ENCODE data around the gene MAS1.
A peak's percentile ranks its signal among the peaks of the same experiment; 100 is the strongest.

Gene MAS1

GRCh38 chr6:159865226-159865920 lies 25.4 kb upstream of the MAS1 start:
- no peaks in the 10 kb centered on the region for H3K4me1 ChIP-seq (ENCODE audit: control insufficient read depth, insufficient read depth, low read length)
- H3K36me3 ChIP-seq (ENCODE audit: control insufficient read depth, insufficient read depth, low read length, severe bottlenecking) = no peaks in the 10 kb centered on the region
- no peaks in the 10 kb centered on the region for H3K27me3 ChIP-seq (replicated peaks; ENCODE audit: control insufficient read depth, insufficient read depth, low read length)
- no peak for DNase-seq (ENCODE audit: low read depth)
- no peak overlapping the region for H3K4me3 ChIP-seq (ENCODE audit: low read length)
- peaks cover 6% of the 10 kb centered on the region for H3K9me3 ChIP-seq (ENCODE audit: control insufficient read depth, low read length)
- H3K9ac ChIP-seq (ENCODE audit: low read length) = no peak overlapping the region

GRCh38 chr6:159866286-159867247 lies 24.2 kb upstream of the MAS1 start:
- Histone ChIP-seq H3K4me1 (ENCODE audit: control insufficient read depth, insufficient read depth, low read length) (no peaks in the 10 kb centered on the region), H3K4me3 (ENCODE audit: low read length) (no peak overlapping the region), H3K36me3 (ENCODE audit: control insufficient read depth, insufficient read depth, low read length, severe bottlenecking) (no peaks in the 10 kb centered on the region), H3K27me3 (replicated peaks; ENCODE audit: control insufficient read depth, insufficient read depth, low read length) (no peaks in the 10 kb centered on the region), H3K9ac (ENCODE audit: low read length) (no peak overlapping the region), H3K9me3 (ENCODE audit: control insufficient read depth, low read length) (peaks cover 6% of the 10 kb centered on the region)
- DNase-seq (ENCODE audit: low read depth) = no peak

- Histone ChIP-seq H3K4me1 (ENCODE audit: control insufficient read depth, insufficient read depth, low read length) (no peaks in the 10 kb centered on the region), H3K9me3 (ENCODE audit: control insufficient read depth, low read length) (peaks cover 6% of the 10 kb centered on the region), H3K36me3 (ENCODE audit: control insufficient read depth, insufficient read depth, low read length, severe bottlenecking) (no peaks in the 10 kb centered on the region), H3K27me3 (replicated peaks; ENCODE audit: control insufficient read depth, insufficient read depth, low read length) (no peaks in the 10 kb centered on the region), H3K9ac (ENCODE audit: low read length) (no peak overlapping the region), H3K4me3 (ENCODE audit: low read length) (no peak overlapping the region)
- DNase-seq (ENCODE audit: low read depth) = no peak
Observed at GRCh38 chr6:159871241-159871640, 19.5 kb upstream of the MAS1 start.

- Histone ChIP-seq H3K4me1 (ENCODE audit: control insufficient read depth, insufficient read depth, low read length) (no peaks in the 10 kb centered on the region), H3K4me3 (ENCODE audit: low read length) (no peak overlapping the region), H3K36me3 (ENCODE audit: control insufficient read depth, insufficient read depth, low read length, severe bottlenecking) (no peaks in the 10 kb centered on the region), H3K9ac (ENCODE audit: low read length) (no peak overlapping the region), H3K27me3 (replicated peaks; ENCODE audit: control insufficient read depth, insufficient read depth, low read length) (no peaks in the 10 kb centered on the region), H3K9me3 (ENCODE audit: control insufficient read depth, low read length) (peaks cover 6% of the 10 kb centered on the region)
- DNase-seq (ENCODE audit: low read depth) = no peak
Observed at GRCh38 chr6:159871906-159872305, 18.9 kb upstream of the MAS1 start.

GRCh38 chr6:159874435-159874834 lies 16.4 kb upstream of the MAS1 start:
- H3K4me3 ChIP-seq (ENCODE audit: low read length) = no peak overlapping the region
- peak; percentile 42 for DNase-seq (ENCODE audit: low read depth)
- H3K36me3 ChIP-seq (ENCODE audit: control insufficient read depth, insufficient read depth, low read length, severe bottlenecking) = no peaks in the 10 kb centered on the region
- no peak overlapping the region for H3K9ac ChIP-seq (ENCODE audit: low read length)
- H3K27me3 ChIP-seq (replicated peaks; ENCODE audit: control insufficient read depth, insufficient read depth, low read length) = no peaks in the 10 kb centered on the region
- H3K9me3 ChIP-seq (ENCODE audit: control insufficient read depth, low read length) = no peaks in the 10 kb centered on the region
- no peaks in the 10 kb centered on the region for H3K4me1 ChIP-seq (ENCODE audit: control insufficient read depth, insufficient read depth, low read length)

- H3K4me3 ChIP-seq (ENCODE audit: low read length) = no peak overlapping the region
- H3K36me3 ChIP-seq (ENCODE audit: control insufficient read depth, insufficient read depth, low read length, severe bottlenecking) = no peaks in the 10 kb centered on the region
- H3K9me3 ChIP-seq (ENCODE audit: control insufficient read depth, low read length) = no peaks in the 10 kb centered on the region
- H3K27me3 ChIP-seq (replicated peaks; ENCODE audit: control insufficient read depth, insufficient read depth, low read length) = no peaks in the 10 kb centered on the region
- no peak for DNase-seq (ENCODE audit: low read depth)
- no peak overlapping the region for H3K9ac ChIP-seq (ENCODE audit: low read length)
- H3K4me1 ChIP-seq (ENCODE audit: control insufficient read depth, insufficient read depth, low read length) = no peaks in the 10 kb centered on the region
Observed at GRCh38 chr6:159875194-159875593, 15.6 kb upstream of the MAS1 start.

- no peak for DNase-seq (ENCODE audit: low read depth)
- no peak overlapping the region for H3K4me3 ChIP-seq (ENCODE audit: low read length)
- no peak overlapping the region for H3K9ac ChIP-seq (ENCODE audit: low read length)
- no peaks in the 10 kb centered on the region for H3K27me3 ChIP-seq (replicated peaks; ENCODE audit: control insufficient read depth, insufficient read depth, low read length)
- no peaks in the 10 kb centered on the region for H3K9me3 ChIP-seq (ENCODE audit: control insufficient read depth, low read length)
- no peaks in the 10 kb centered on the region for H3K36me3 ChIP-seq (ENCODE audit: control insufficient read depth, insufficient read depth, low read length, severe bottlenecking)
- H3K4me1 ChIP-seq (ENCODE audit: control insufficient read depth, insufficient read depth, low read length) = no peaks in the 10 kb centered on the region
Observed at GRCh38 chr6:159876242-159876641, 14.5 kb upstream of the MAS1 start.

GRCh38 chr6:159877256-159877808 lies 13.5 kb upstream of the MAS1 start:
- Histone ChIP-seq H3K4me3 (ENCODE audit: low read length) (no peak overlapping the region), H3K36me3 (ENCODE audit: control insufficient read depth, insufficient read depth, low read length, severe bottlenecking) (no peaks in the 10 kb centered on the region), H3K9ac (ENCODE audit: low read length) (no peak overlapping the region), H3K4me1 (ENCODE audit: control insufficient read depth, insufficient read depth, low read length) (no peaks in the 10 kb centered on the region), H3K27me3 (replicated peaks; ENCODE audit: control insufficient read depth, insufficient read depth, low read length) (no peaks in the 10 kb centered on the region), H3K9me3 (ENCODE audit: control insufficient read depth, low read length) (no peaks in the 10 kb centered on the region)
- DNase-seq (ENCODE audit: low read depth) = no peak

GRCh38 chr6:159878341-159878740 lies 12.4 kb upstream of the MAS1 start:
- no peak overlapping the region for H3K4me3 ChIP-seq (ENCODE audit: low read length)
- DNase-seq (ENCODE audit: low read depth) = no peak
- H3K4me1 ChIP-seq (ENCODE audit: control insufficient read depth, insufficient read depth, low read length) = no peaks in the 10 kb centered on the region
- no peaks in the 10 kb centered on the region for H3K36me3 ChIP-seq (ENCODE audit: control insufficient read depth, insufficient read depth, low read length, severe bottlenecking)
- H3K9me3 ChIP-seq (ENCODE audit: control insufficient read depth, low read length) = no peaks in the 10 kb centered on the region
- no peak overlapping the region for H3K9ac ChIP-seq (ENCODE audit: low read length)
- no peaks in the 10 kb centered on the region for H3K27me3 ChIP-seq (replicated peaks; ENCODE audit: control insufficient read depth, insufficient read depth, low read length)

- DNase-seq (ENCODE audit: low read depth) = no peak
- no peak overlapping the region for H3K4me3 ChIP-seq (ENCODE audit: low read length)
Observed at GRCh38 chr6:159879856-159880255, 10.9 kb upstream of the MAS1 start.

GRCh38 chr6:159880412-159880975 lies 10.3 kb upstream of the MAS1 start:
- Histone ChIP-seq H3K27me3 (replicated peaks; ENCODE audit: control insufficient read depth, insufficient read depth, low read length) (no peaks in the 10 kb centered on the region), H3K9ac (ENCODE audit: low read length) (no peak overlapping the region), H3K36me3 (ENCODE audit: control insufficient read depth, insufficient read depth, low read length, severe bottlenecking) (no peaks in the 10 kb centered on the region), H3K4me3 (ENCODE audit: low read length) (no peak overlapping the region), H3K9me3 (ENCODE audit: control insufficient read depth, low read length) (no peaks in the 10 kb centered on the region), H3K4me1 (ENCODE audit: control insufficient read depth, insufficient read depth, low read length) (no peaks in the 10 kb centered on the region)
- DNase-seq (ENCODE audit: low read depth) = no peak

More at GRCh38 chr6:159879856-159880255, 10.9 kb upstream of the MAS1 start:
- Histone ChIP-seq H3K9ac (ENCODE audit: low read length) (no peak overlapping the region), H3K4me1 (ENCODE audit: control insufficient read depth, insufficient read depth, low read length) (no peaks in the 10 kb centered on the region), H3K36me3 (ENCODE audit: control insufficient read depth, insufficient read depth, low read length, severe bottlenecking) (no peaks in the 10 kb centered on the region), H3K9me3 (ENCODE audit: control insufficient read depth, low read length) (no peaks in the 10 kb centered on the region), H3K27me3 (replicated peaks; ENCODE audit: control insufficient read depth, insufficient read depth, low read length) (no peaks in the 10 kb centered on the region)

Data from adipocyte (in vitro differentiated cells).